NCI-H187 (cell line): ENCODE results near the gene SLC38A8.

ENCODE experiments used
- DNase-seq, 2 experiments: peaks; one replicate each; lab custom pipeline; 2025; lab: John Stamatoyannopoulos, UW

SLC38A8 gene

GRCh38 chr16:84031556-84031955 lies 11.0 kb downstream of the SLC38A8 start:
- DNase-seq: no peak

GRCh38 chr16:84029297-84030047 lies 13.1 kb downstream of the SLC38A8 start:
- no peak for DNase-seq

GRCh38 chr16:84027625-84028024 lies 15.0 kb downstream of the SLC38A8 start:
- DNase-seq: no peak

- no peak for DNase-seq
Observed at GRCh38 chr16:84026606-84027005, 16.0 kb downstream of the SLC38A8 start.

- DNase-seq: no peak
Observed at GRCh38 chr16:84024854-84025253, 17.7 kb downstream of the SLC38A8 start.

- DNase-seq: no peak
Observed at GRCh38 chr16:84022644-84023043, 20.0 kb downstream of the SLC38A8 start.

- no peak for DNase-seq
Observed at GRCh38 chr16:84021488-84021887, 21.1 kb downstream of the SLC38A8 start.

GRCh38 chr16:84020353-84020752 lies 22.2 kb downstream of the SLC38A8 start:
- no peak for DNase-seq

- no peak for DNase-seq
Observed at GRCh38 chr16:84018710-84019109, 23.9 kb downstream of the SLC38A8 start.

GRCh38 chr16:84016477-84016876 lies 26.1 kb downstream of the SLC38A8 start:
- no peak for DNase-seq

- DNase-seq: no peak
Observed at GRCh38 chr16:84015399-84015798, 27.2 kb downstream of the SLC38A8 start.

GRCh38 chr16:84014570-84015327 lies 27.8 kb downstream of the SLC38A8 start:
- no peak for DNase-seq

- peak; percentile 98 to 99 for DNase-seq
Observed at GRCh38 chr16:84013787-84014569, 28.6 kb downstream of the SLC38A8 start.

GRCh38 chr16:84009282-84009681 lies 33.3 kb downstream of the SLC38A8 start:
- no peak for DNase-seq

- DNase-seq: no peak
Observed at GRCh38 chr16:84007965-84008364, 34.6 kb downstream of the SLC38A8 start.

- DNase-seq: no peak
Observed at GRCh38 chr16:84007520-84007919, 35.1 kb downstream of the SLC38A8 start.

GRCh38 chr16:84005391-84005790 lies 37.2 kb downstream of the SLC38A8 start:
- DNase-seq: no peak

- no peak for DNase-seq
Observed at GRCh38 chr16:84004442-84004841, 38.2 kb downstream of the SLC38A8 start.

GRCh38 chr16:84003038-84003437 lies 39.6 kb downstream of the SLC38A8 start:
- DNase-seq: no peak

GRCh38 chr16:84001726-84002125 lies 40.9 kb downstream of the SLC38A8 start:
- DNase-seq: no peak

GRCh38 chr16:84000989-84001642 lies 41.5 kb downstream of the SLC38A8 start:
- DNase-seq: no peak

- no peak for DNase-seq
Observed at GRCh38 chr16:83998091-83998490, 44.5 kb downstream of the SLC38A8 start.
